ENCODE measurements around the gene PSMD5. TPM values are rescaled to one million over a fixed set of nuclear protein-coding genes. Genes with fewer than 3 reads are reported as not detected.
A peak's percentile ranks its signal among the peaks of the same experiment; 100 is the strongest.

The PSMD5 gene
- total and polyA plus RNA-seq, 9 of the 15 experiments (the other 6 are each of a cell fraction or from before 2014, with no cell fraction given): 46.4 to 148 (median 76.3) TPM

DNA sequence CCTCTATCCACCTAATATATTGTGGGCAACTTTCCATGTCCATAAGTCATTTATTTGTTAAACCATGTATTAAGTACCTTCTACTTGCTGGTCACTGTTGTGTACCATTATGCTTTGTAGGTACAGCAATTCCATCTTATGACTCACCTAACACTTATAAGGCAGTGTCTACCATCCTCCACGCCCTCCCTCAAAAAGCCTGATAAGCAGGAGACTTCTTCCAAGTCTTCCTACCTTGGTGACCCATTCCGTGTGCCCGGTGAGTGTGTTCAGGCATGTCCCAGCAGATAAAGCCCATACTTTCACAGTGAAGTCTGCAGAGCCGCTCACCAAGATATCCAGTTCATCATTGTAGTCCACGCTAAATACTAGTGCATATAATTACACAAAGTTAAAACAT, 66.9 kb downstream of the PSMD5 start (continued):
- peak; percentile 52; the same call in 1 of the 2 replicates for TF ChIP-seq POLR2AphosphoS5 (IDR thresholded peaks at IDR 0.05; ENCODE audit: control insufficient read depth, insufficient read depth, low read depth, low read length)
- no peak for TF ChIP-seq NEUROD1 (IDR thresholded peaks at IDR 0.05; ENCODE audit: borderline replicate concordance, low read depth, low read length, partially characterized antibody)
- TF ChIP-seq, protein P1, sequence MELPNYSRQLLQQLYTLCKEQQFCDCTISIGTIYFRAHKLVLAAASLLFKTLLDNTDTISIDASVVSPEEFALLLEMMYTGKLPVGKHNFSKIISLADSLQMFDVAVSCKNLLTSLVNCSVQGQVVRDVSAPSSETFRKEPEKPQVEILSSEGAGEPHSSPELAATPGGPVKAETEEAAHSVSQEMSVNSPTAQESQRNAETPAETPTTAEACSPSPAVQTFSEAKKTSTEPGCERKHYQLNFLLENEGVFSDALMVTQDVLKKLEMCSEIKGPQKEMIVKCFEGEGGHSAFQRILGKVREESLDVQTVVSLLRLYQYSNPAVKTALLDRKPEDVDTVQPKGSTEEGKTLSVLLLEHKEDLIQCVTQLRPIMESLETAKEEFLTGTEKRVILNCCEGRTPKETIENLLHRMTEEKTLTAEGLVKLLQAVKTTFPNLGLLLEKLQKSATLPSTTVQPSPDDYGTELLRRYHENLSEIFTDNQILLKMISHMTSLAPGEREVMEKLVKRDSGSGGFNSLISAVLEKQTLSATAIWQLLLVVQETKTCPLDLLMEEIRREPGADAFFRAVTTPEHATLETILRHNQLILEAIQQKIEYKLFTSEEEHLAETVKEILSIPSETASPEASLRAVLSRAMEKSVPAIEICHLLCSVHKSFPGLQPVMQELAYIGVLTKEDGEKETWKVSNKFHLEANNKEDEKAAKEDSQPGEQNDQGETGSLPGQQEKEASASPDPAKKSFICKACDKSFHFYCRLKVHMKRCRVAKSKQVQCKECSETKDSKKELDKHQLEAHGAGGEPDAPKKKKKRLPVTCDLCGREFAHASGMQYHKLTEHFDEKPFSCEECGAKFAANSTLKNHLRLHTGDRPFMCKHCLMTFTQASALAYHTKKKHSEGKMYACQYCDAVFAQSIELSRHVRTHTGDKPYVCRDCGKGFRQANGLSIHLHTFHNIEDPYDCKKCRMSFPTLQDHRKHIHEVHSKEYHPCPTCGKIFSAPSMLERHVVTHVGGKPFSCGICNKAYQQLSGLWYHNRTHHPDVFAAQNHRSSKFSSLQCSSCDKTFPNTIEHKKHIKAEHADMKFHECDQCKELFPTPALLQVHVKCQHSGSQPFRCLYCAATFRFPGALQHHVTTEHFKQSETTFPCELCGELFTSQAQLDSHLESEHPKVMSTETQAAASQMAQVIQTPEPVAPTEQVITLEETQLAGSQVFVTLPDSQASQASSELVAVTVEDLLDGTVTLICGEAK (IDR thresholded peaks at IDR 0.05): no peak
- TF ChIP-seq, protein P1 (CRISPR knock-in tag; IDR thresholded peaks at IDR 0.05): no peak
- TF ChIP-seq FUS (optimal IDR thresholded peaks at IDR 0.05; ENCODE audit: low read depth, low read length): no peak
- no peak for TF ChIP-seq GABPB1 (CRISPR knock-in tag; IDR thresholded peaks at IDR 0.05)
- no peak for TF ChIP-seq SNRNP70 (optimal IDR thresholded peaks at IDR 0.05; ENCODE audit: low read depth, low read length)
- TF ChIP-seq HIVEP1 (CRISPR knock-in tag; IDR thresholded peaks at IDR 0.05): no peak
- no peak for TF ChIP-seq YY1 (IDR thresholded peaks at IDR 0.05; ENCODE audit: borderline replicate concordance in 1 of 3, control insufficient read depth in 1 of 3, extremely low read depth in 1 of 3, insufficient read depth in 3 of 3, insufficient read length in 1 of 3, insufficient replicate concordance in 2 of 3, low read depth in 1 of 3, low read length in 2 of 3)
